Stimulated activated CD8-positive, alpha-beta memory T cell treated with anti-CD3 and anti-CD28 coated beads, Interleukin-4, amount 100 ng/mL, for 24 hours (primary cell): ENCODE results near the gene CACNA2D4.
A peak's percentile ranks its signal among the peaks of the same experiment; 100 is the strongest.

Experiments
- DNase-seq: peaks from one replicate; pipeline ENCODE4 v3.0.0-alpha.2; 2020; ENCODE audit warnings: low read depth

CACNA2D4 gene

DNA sequence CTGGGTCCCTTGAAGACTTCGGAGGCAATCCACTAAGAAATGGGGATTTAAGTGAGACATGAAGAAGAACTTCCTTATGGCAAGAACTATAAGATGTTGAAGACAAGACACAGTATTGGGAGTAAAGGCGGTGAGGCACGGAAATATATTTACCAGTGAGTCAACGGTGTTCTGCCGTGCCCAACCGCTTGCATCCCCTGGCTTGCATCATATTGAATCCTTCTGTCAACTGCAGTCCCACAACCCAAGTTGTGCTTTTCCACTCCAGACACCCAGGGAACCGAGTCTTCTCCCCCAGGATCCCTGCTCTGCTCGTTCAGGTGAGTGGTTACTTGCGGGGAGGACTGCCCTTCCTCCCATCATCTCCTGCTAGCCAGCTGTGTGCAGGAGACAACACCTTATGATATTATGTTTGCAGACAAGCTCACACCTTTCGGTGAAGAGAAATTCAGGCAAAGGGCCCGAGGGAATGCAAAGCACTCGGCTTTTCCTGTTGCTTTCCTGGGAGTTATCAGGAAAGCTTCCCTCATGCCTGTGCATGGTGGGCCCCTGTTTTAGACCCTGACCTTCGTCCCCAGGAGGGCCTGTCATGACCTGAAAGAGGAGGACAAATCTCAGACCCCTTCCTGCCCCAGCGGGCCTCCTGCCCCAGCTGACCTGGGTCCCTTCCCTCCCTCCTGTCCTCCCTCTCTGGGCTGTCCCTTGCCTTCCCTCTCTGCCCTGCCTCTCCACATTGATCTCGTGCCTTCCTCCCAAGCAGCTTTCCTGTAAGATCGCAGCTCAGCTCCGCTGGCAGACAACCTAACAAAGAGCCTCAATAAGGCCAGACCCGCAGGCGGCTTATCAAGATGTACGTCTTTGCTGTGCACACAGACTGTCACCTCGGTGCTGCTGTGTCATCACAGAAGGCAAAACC lies 102.4 kb downstream of the CACNA2D4 start:
- no peak for DNase-seq

DNA sequence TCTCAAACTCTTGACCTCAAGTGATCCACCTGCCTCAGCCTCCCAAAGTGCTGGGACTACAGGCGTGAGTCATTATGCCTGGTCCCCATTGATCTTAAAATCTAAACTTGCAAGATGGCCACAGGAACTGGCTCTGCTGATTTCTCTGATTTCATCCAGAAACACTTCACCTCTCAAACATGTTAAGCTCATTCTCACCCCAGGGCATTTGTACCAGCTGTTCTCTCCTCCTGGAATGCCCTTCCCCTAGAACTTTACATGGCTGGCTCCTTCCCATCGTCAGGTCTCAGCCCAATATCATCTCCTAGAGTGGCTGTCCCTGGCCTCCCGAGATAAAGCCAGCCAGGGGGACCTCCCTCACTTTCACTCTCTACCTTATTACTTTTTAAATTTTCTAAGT lies 103.3 kb downstream of the CACNA2D4 start:
- DNase-seq: no peak

DNA sequence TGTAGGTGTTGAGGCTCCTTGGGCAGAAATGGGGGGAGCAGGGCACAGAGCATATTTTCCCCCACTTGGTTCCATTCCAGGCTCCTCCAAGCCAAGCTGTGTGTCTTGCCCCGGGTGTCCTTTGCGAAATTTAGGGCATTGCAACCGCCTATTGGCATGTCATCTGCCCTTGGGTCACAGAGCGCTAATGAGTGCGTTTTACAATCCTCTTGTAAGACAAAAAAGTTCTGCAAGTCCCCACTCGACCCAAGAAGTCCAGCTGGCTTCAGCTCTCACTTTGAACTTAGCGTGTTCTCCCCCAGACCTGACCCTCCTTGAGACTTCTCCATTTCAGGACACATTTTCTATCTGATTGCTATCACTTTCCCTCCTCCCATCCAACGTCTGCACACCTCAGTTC lies 104.2 kb downstream of the CACNA2D4 start:
- DNase-seq: no peak

DNA sequence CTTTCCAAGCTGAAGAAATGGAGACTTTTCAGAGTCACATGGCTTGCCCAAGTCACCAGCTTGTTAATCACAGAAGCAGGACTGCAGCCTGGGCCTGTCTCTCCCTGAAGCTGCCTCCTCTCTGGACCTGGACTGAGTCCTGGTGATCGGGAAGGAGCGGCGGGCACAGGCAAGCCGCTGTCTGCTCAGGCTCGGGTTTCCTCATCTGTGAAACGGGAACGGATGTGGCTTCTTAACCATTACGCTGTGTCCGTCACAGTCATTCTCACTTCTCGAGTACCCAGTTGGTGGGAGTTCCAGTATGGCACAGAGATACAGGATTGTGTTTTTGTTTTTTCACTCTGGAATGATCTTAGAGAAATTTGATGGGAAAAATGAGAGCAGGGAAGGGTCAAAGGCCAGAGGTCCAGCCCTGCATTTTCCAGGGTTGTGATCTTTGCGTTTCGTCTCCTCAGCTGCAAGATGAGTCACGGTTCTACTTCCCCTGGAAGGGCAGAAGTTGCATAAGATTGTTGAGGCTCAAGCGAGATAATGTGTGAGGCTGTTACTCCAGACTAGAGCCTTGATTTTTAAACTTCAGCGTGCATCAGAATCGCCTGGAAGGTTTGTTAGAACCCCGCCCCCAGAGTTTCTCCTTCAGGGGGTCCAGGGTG lies 105.7 kb downstream of the CACNA2D4 start:
- DNase-seq: no peak

DNA sequence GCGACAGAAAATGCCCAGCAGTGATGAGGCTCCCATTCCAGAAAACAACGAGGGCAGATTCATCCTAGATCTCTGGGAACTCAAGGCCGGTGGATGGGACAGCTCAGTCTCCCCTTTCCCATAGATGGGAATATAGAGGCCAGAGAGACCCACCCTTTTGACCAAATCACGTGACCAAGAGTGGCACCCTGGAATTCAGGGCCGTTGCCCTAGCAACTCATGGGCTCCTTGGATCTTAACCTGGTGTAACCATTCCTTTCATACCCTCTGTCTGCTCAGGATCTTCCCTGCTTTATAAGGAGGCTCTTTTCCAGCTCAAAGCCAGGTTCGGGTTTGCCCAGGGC lies 106.5 kb downstream of the CACNA2D4 start:
- DNase-seq: no peak

DNA sequence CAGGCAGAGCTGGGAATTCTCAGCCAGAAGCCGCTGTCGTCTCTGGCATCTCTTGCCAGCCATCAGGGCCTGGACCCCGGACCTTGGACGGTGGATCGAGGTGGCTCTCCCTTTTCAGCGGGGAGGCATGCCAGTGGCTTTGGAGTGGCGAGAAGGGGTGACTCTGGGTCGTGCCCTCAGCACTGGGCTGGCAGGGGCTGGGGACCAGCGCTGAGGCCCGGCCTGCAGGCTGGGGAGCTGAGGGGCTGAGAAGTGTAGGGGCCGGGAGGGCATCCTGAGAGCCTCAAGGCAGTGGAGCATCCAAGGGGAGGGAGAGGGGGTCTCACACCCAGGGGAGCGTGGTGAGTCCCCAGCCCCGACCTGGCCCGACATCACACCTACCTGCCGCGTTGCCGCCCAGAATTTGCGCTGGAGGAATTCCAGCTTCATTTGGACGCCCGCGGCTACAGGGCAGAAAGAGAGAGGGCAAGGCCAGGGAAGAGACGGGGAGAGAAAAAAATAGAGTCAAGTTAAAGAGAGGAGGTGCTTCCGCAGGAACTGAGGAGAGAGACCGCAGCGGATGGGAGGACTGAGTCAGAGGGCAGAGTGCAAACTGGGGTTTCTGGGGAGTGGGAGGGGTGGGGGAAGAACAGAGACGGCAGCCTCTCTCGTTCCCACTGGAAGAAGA lies 107.0 kb downstream of the CACNA2D4 start:
- DNase-seq: peak; percentile 19

DNA sequence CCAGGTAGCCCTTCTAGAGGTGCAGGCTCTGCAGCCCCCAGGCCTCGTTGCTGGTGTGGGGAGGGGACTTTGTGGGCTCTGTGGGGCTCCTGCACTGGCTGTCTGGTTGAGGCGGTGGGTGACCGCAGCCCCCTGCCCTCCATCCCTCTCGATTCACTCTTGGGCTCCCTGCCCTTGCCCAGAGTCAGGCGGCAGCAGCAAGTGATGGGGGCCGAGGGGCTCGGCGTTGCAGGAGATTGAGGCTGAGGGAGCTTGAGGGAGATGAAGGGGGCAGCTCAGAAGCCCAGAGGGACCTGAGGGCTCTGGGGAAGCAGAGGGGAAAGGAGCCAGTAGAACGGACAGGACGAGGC lies 107.5 kb downstream of the CACNA2D4 start:
- no peak for DNase-seq

DNA sequence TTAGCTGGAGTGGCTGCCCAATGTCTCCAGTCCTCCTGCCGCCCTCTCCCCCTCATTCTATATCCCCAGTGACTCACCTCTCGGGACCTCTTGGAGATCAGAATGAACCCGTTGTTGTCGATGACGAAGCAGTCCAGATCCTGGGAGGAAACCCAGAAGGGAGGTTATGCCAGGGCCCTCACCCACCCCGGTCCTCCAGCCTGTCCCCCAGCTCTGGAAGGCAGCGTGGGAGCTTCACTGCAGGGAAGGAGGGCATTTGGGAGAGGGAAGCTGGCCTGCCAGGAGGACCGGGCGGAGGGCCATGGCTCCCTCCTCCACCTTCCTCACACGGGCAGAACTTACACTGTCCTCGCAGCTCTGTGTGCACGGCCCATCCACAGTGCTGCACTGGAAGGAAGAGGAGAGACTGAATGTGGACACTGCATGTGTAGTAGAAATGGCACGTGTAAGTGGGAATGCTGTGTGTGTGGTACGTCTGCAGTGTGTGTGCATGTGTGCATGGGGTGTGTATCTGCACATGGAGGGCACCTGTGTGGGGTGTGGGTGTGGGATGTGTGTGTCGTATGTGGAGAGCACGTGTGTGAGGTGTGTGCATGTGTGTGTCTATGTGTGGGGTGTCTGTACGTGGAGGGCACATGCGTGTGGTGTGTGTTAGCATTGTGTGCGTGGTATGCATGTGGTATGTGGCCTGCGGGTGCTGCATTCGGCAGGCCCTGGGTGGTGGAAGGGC lies 108.1 kb downstream of the CACNA2D4 start:
- no peak for DNase-seq

DNA sequence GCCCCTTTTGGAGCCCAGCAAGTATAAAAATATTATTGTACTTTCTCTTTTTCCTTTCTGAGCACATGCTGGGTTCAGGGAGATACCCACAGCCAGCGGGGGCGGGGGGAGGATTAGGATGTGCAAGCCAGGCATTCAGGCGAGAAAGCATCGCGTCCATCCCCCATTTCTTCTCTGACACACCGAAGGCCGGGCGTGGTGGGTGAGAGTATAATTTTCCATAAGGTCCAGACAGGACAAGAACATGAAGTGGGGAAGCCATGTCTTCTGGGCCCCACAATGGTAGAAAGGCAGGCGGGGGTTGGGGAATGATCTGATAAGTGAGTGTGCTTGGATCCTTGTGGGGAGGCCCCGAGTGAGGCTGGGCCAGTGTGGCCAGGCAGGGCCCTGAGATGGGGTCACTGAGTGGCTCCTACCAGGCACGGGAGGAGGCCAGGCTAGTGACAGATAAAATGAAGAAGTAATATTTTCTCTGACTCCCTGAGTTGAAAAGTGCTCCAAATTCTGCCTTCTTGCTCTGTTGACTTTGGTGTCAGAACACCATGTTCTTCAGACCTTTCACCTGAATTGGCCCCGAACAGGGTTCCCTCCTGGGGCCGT lies 108.8 kb downstream of the CACNA2D4 start:
- no peak for DNase-seq

DNA sequence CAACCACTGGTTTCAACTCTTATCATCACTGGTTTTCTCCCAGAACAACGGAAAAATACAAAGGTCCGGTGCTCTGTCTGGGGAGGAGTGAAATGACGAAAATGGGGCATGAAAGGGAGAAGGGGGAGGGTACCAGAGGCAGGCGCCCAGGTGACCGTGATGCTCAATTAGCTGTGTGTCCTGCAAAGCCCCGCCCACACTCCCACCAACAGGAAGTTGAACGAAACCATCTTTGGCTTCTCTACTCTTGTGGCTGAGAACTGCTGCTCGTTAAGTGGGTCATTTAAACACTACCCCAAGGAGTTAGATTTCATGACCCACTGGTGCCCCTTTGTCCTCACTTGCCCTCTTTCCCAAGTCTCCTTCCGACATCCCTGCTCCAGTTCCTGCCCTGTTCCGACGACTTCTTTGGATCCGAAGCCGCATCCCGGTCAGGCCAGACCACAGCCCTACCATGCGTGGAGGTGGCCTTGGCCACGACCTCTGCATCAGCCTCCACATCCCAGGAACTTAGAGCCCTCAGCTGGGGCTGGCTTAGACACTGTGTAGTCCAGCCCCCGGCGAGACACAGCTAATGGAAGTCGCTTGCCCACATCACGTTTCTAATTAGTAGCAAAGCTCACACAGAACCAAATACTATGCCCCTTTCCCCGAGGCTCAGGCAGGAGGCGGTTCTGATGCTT lies 109.5 kb downstream of the CACNA2D4 start:
- no peak for DNase-seq

DNA sequence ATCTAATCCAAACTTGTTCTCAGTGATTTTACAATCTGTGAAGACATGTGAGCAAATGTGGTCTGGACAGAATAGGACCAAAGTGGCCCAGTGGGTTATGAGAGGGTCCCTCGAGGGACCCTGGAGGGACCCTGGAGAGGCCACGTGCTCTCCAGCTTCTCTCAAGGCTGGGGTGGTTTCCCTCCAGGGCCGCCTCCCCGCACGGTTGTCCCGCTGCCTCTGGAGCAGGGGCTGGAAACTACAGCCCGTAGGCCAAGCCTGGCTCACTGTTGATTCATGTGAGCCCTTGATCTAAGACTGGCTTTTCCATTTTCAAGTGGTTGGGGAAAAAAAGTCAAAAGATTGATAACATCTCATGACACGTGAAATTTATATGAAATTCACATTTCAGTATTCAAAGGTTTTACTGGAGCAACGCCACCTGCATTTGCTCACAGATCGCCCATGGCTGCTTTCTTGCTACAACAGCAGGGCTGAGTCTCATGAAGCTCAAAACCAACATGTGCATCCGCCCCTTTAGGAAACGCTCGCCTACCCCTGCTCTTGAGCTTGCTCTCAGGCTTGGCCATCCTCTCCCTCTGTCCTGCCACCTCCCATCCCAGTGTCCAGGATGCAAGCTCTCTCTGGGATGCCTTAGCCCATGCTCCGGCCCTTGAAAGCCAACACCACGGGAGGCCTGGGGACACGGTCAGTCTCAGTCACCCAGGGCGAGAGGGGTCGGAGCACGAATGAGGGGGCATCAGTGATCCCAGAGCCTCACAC lies 110.2 kb downstream of the CACNA2D4 start:
- DNase-seq: no peak

DNA sequence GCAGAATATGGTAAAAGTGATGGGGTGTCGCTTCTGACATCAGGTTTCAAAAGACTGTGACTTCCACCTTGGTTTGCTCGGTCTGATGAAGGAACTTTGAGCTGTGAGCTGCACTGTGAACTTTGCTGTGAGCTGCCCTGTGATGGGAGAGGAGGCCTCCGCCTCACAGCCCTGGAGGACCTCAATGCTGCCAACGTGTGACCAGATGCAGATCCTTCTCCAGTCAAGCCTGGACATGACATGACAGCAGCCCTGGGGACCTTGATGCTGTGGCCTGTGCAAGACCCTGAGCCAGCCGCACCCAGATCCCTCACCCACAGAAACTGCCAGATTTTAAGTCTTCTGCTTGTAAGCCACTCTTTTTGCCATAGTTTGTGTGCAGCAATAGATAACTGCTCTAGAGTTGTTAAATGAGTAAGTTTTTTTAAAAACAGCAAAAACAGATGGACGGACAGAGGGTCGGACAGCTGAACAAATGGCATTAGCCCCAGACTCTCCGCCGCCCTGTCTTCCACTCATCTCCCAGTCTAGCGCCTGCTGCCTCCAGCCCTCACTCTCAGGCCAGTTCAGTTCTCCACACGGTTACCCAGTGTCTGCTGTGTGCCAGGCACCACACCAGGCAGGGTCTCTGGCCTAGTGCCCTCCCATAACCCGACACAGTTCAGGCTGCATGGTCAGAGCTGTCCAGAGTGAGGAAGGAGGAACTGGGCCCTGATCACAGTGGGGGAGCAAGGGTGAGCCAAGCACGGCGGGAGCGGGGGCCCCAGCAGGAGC lies 111.2 kb downstream of the CACNA2D4 start:
- no peak for DNase-seq

DNA sequence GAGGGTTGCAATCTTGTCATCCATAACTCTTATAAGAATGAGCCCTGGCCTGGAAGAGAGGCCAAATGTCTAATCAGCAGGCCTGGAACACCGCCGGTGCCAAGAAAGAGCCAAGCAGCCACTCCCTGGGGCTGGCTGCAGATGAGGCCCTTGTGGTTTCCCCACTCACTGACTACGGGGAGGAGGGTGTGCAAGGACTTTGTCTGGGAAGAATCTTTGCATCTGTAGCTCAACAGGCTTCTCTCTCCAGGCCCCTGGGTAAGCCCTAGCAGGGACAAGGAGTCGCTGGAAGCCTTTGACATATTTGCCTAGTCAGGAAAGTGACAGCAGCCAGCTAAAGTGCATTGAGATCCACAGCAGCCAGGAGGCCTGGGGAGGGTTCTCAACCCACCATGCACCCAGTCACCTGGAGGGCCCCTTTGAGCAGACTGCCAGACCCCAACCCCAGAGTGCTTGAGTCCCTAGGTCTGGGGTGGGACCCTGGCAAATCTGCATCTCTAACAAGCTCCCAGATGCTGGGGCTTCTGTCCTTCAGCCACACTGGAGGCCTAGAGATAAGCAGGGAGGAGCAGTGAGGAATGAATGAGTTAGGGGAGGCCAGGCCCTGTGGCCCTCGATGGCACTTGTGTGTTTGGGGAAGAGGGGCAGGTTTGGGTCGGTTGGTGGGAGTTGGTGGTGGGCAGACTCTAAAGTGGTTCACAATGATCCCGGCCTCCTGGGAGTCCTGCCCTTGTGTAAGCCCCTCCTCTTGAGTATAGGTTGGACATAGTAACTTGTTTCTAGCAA lies 112.0 kb downstream of the CACNA2D4 start:
- no peak for DNase-seq

DNA sequence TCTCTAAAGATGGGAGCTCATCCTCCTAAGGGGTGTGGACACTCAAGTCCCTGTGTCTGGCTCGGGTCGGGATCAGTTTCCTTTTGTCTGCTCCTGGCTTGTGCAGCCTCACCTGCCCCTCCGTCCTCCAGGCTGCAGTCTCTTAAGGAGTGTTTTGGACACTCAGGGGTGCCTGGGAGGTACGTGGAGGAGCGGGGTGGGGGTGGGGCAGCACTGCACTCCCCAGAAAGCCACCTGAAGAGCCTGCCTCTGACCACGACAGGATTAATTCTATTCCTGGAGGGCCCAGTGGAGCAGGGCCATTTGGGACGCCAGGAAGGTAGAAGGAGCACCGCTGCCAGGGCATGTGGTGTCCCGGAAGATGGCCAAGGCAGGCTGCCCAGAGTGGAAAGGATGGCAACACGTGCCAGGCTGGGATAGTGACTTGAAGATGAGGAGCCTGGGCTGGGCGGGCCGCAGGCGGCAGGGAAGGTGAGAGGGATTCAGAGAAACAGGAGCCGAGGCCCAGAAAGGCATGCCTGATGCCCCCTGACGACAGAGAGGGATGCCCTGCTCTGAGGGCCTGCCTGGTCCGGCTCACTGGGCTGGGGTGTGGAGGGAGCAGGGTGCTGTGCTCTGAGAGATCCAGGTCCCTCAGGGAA lies 112.9 kb downstream of the CACNA2D4 start:
- DNase-seq: no peak

DNA sequence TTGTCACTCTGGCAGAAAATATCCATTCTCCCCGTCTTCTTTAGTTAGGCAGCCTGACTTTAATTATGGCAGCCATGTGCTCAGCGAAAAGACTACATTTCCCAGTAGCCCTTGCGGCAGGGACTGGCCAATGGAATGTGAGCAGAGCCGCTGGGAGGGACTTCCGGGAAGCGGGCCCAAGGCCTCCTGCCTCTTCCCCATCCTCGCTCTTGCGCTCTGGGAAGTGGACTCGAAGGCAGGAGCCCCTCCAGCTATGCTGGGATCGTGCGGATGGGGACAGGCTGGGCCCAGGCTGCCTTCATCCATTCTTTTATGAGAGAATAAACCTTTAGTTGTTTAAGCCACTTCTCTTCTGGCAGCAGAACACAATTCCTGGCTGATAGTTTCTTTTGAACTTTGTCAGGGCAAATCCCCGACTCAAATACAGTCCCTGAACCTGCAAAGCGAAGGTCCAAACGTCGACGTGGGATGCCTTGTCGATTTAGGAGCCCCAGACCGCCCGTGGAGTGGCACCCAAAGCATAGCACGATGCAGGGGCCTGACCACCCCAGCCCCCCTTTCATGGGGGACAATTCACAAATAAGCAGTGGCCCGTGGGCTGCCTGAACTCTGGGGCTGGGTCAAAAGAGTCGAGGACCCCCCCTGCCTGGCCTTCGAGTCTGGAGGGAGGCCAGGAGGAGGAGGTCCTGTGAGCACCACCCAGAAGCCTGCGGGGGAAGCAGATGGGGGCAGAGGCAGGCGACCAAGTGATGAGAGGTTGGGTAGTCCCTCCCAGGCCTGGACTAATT lies 113.7 kb downstream of the CACNA2D4 start:
- peak; percentile 76 for DNase-seq

DNA sequence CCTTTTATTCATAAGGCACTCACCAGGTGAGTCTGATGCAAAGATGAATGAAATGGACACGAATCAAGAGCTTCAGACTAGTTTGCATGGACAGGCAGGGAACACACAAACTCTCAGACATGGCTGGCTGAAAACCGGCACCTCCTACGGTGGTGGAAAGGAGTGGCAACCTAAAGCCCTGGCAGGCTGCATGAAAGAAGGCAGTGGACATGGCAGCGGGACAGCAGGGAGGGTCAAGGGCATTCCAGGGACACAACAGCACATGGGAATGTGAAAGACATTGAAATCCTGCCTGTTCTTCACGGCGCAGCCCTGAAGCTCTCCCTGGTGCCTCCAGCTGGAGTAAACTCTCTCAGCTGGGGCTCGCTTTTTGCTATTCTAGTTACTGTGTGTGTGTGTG lies 114.7 kb downstream of the CACNA2D4 start:
- DNase-seq: no peak

DNA sequence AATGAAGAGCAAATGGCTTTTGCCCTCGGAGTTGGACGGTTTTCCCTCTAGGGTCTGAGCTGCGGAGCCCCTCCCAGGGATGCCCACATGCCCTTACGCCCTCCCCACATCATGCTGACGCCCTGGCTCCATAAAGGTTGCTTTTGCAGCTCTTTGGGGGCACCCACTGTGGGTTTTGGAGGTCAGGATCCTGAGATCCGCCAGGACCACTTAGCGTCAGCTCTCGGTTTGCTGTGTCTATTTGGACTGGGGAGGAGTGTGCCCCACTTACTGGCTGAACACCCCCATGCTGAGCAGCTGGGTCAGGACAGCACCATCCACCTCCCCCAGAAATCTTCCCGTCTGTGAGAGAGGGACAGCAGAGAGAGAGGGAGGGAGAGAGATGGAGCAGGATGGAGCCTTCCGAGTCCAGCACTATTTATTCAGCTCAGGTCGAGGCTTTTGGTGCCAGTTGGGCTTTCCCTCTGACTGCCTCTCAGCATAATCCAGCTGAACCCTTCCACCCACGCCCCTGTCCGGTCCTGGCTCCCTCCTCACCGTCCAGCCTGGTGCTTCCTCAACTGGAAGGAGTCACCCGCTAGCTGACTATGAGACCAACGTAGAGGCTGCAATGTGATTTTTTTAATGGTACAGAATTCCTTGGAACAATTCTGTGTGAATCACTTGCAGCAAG lies 117.0 kb downstream of the CACNA2D4 start:
- DNase-seq: no peak
